Fibroblast of lung (primary cell): ENCODE data around the gene HAPLN3. TPM values are rescaled to one million over a fixed set of nuclear protein-coding genes. Genes with fewer than 3 reads are reported as not detected.
"Not testable (repeated sequence)": the region's sequence is repeated elsewhere in the genome, so short reads cannot be mapped to it uniquely, and the experiment has no call there.

Experiments used
- DNase-seq, 2 donors: peaks; one replicate each; pipeline versions ENCODE4 v3.0.0 to v3.0.0-alpha.2; 2010; ENCODE audit warnings: low read depth in 2 of 2
- H2AFZ ChIP-seq: 2 replicates; pipeline ENCODE4 v1.5.1; 2012; ENCODE audit warnings: low read length, control low read depth, inconsistent platforms
- H3K27ac ChIP-seq: 2 replicates; pipeline ENCODE4 v1.5.1; 2011; ENCODE audit warnings: low read length, control low read depth; ENCODE audit not compliant: insufficient read depth
- H3K27me3 ChIP-seq: 2 replicates; pipeline ENCODE4 v1.5.1; 2011; ENCODE audit warnings: mild to moderate bottlenecking, low read length; ENCODE audit not compliant: control insufficient read depth, insufficient read depth
- H3K36me3 ChIP-seq: 2 replicates; pipeline ENCODE4 v1.5.1; 2011; ENCODE audit warnings: low read length; ENCODE audit not compliant: control insufficient read depth, insufficient read depth
- H3K4me1 ChIP-seq: 2 replicates; pipeline ENCODE4 v1.5.1; 2011; ENCODE audit warnings: low read length; ENCODE audit not compliant: control insufficient read depth, insufficient read depth; ENCODE audit errors: extremely low read depth
- H3K4me2 ChIP-seq: 2 replicates; pipeline ENCODE4 v1.5.1; 2011; ENCODE audit warnings: low read length, control low read depth; ENCODE audit not compliant: insufficient read depth; ENCODE audit errors: extremely low read depth
- H3K4me3 ChIP-seq, 4 experiments: fragments of 200-600 bp in 1 of 4; sonication (generic) in 1 of 4; replicated peaks in 1 of 4; 2 replicates each; pipeline ENCODE4 v1.5.1; 2011 to 2016; ENCODE audit warnings: low read length in 4 of 4, low read depth in 3 of 4, mild to moderate bottlenecking in 3 of 4, control low read depth in 2 of 4, inconsistent platforms in 1 of 4, mixed read lengths in 1 of 4; ENCODE audit not compliant: insufficient read depth in 1 of 4; ENCODE audit errors: control extremely low read depth in 1 of 4
- H3K79me2 ChIP-seq: 2 replicates; pipeline ENCODE4 v1.5.1; 2012; ENCODE audit warnings: mild to moderate bottlenecking, low read length, inconsistent platforms; ENCODE audit not compliant: control insufficient read depth, insufficient read depth
- H3K9ac ChIP-seq: 2 replicates; pipeline ENCODE4 v1.5.1; 2011; ENCODE audit warnings: mild to moderate bottlenecking, low read length, control low read depth; ENCODE audit not compliant: insufficient read depth
- H3K9me3 ChIP-seq: 2 replicates; pipeline ENCODE4 v1.5.1; 2012; ENCODE audit warnings: low read depth, low read length; ENCODE audit not compliant: control insufficient read depth, insufficient read depth
- H4K20me1 ChIP-seq: 2 replicates; pipeline ENCODE4 v1.5.1; 2011; ENCODE audit warnings: low read length; ENCODE audit not compliant: control insufficient read depth, insufficient read depth; ENCODE audit errors: extremely low read depth
- EZH2 ChIP-seq: IDR thresholded peaks from 2 replicates; pipeline ENCODE4 v1.5.1; 2012; ENCODE audit warnings: low read length, control low read depth, mild to moderate bottlenecking; ENCODE audit errors: missing control alignments
- polyA plus RNA-seq, 2 donors: library from polyadenylated mRNA; depleted of rRNA in 1 of 2; stranded (reverse) in 1 of 2; unstranded in 1 of 2; fragments of >200 nt; gene quantifications; 2 replicates each; pipeline ENCODE4 v1.2.1, GENCODE V29; 2011 to 2012; ENCODE audit warnings: missing spikeins in 1 of 2
- total RNA-seq: library from RNA; depleted of rRNA; stranded (reverse); fragments of >200 nt; gene quantifications from 2 replicates; pipeline ENCODE4 v1.2.1, GENCODE V29; 2014
- TF ChIP-seq, protein P1 (sequence below), 2 donors: IDR thresholded peaks in 1 of 2; conservative IDR thresholded peaks in 1 of 2; 1 replicate in 1 of 2; 2 replicates in 1 of 2; pipeline ENCODE4 v1.5.1; 2011 to 2012; ENCODE audit warnings: low read length in 2 of 2, control low read depth in 1 of 2, inconsistent platforms in 1 of 2, low read depth in 1 of 2, mild to moderate bottlenecking in 1 of 2

HAPLN3 gene
- total and polyA plus RNA-seq, 2 donors (not counting 1 experiment from before 2014, with no cell fraction given): 3.1 to 4.3 TPM

DNA sequence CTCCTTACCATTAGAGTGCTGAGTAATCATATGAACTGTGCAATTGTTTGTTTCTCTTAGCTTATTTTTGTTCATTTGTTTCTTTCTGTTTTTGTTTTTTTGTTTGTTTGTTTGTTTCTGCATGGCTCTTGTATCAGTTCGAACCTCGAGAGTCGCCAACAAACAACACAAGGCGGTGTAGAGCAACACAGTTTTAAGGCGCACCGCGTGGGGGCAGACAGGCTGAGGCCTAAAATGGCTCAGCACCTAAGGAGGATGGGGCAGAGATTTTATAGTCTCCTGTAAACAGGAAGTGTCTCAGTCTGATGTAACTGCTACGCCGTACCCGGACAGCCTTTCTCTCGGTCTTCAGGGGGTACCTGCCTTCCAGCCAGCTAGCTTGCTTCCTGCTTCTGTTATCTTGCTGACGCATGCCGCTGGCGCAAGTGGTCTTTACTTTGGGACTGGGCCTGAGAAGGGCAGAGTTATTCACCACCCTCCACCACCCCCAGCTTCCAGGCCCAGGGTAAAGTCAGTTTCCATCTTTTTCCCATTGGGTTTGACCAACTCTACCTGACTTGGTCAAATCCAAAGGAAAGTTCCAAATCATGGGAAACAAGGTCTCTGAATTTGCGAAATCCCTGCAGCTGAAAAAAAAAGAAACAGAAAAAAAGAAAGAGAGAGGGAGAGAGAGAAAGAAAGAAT lies 43.6 kb upstream of the HAPLN3 start:
- Histone ChIP-seq H3K79me2 (no peaks in the 10 kb centered on the region), H3K36me3 (no peaks in the 10 kb centered on the region), H3K4me1 (no peaks in the 10 kb centered on the region), H3K27me3 (peaks cover 8% of the 10 kb centered on the region), H3K27ac (no peak overlapping the region), H2AFZ (no peak overlapping the region), H3K4me3 (no peak overlapping the region), H3K9me3 (no peaks in the 10 kb centered on the region), H3K4me2 (no peak overlapping the region), H3K9ac (no peak overlapping the region), H4K20me1 (no peaks in the 10 kb centered on the region)
- no peak for DNase-seq
- TF ChIP-seq, protein P1, sequence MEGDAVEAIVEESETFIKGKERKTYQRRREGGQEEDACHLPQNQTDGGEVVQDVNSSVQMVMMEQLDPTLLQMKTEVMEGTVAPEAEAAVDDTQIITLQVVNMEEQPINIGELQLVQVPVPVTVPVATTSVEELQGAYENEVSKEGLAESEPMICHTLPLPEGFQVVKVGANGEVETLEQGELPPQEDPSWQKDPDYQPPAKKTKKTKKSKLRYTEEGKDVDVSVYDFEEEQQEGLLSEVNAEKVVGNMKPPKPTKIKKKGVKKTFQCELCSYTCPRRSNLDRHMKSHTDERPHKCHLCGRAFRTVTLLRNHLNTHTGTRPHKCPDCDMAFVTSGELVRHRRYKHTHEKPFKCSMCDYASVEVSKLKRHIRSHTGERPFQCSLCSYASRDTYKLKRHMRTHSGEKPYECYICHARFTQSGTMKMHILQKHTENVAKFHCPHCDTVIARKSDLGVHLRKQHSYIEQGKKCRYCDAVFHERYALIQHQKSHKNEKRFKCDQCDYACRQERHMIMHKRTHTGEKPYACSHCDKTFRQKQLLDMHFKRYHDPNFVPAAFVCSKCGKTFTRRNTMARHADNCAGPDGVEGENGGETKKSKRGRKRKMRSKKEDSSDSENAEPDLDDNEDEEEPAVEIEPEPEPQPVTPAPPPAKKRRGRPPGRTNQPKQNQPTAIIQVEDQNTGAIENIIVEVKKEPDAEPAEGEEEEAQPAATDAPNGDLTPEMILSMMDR (conservative IDR thresholded peaks at IDR 0.05 in 1 of 2, IDR thresholded peaks at IDR 0.05 in 1 of 2; ENCODE audit: low read depth in 1 of 2, low read length in 2 of 2): no peak
- no peak for TF ChIP-seq EZH2

DNA sequence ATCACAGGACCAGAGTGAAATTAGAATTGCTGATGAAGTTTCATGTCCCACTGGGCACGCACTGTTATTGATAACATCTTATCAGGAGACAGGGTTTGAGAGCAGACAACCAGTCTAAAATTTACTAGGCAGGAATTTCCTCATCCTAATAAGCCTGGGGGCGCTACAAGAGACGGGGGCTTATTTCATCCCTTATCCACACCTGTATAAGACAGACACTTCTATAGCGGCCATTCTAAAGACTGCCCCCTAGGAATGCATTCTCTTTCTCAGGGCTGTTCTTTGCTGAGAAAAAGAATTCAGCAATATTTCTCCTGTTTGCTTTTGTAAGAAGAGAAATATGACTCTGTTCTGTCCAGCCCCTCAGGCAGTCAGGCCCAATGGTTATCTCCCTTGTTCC lies 39.1 kb upstream of the HAPLN3 start:
- not testable (repeated sequence) for H3K9ac ChIP-seq, H2AFZ ChIP-seq, DNase-seq, H3K79me2 ChIP-seq, H3K4me3 ChIP-seq, H3K27ac ChIP-seq, H4K20me1 ChIP-seq, H3K4me1 ChIP-seq, H3K9me3 ChIP-seq, H3K27me3 ChIP-seq, H3K4me2 ChIP-seq, H3K36me3 ChIP-seq

DNA sequence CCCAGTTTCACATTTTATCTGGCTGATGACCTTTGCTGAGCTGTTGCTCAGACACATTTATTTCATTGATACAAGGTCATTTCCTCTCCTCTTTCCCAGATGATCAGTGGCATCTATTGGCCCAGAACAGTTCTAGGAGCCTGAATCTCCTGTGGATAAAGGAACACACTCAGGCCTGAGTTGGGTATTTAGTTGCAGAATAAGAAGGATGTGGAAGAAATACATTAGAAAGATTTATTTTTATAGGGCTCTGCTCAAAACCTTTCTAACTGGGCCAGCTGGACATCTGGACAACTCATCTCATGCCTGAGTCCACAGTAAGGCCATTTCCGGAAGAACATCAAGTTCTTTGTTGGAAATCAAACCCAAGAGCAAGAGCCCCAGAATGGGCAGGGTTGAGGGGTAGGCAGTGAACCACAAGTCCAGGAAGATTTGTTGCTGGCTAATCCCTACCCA lies 37.6 kb upstream of the HAPLN3 start:
- Histone ChIP-seq H3K27ac (no peak overlapping the region), H3K9ac (no peak overlapping the region), H4K20me1 (no peaks in the 10 kb centered on the region), H3K9me3 (no peaks in the 10 kb centered on the region), H3K79me2 (no peaks in the 10 kb centered on the region), H3K4me3 (no peak overlapping the region), H3K36me3 (no peaks in the 10 kb centered on the region), H3K27me3 (peaks cover 8% of the 10 kb centered on the region), H3K4me1 (no peaks in the 10 kb centered on the region), H2AFZ (no peak overlapping the region), H3K4me2 (no peak overlapping the region)
- no peak for DNase-seq
- TF ChIP-seq EZH2: no peak
- TF ChIP-seq, protein P1 (conservative IDR thresholded peaks at IDR 0.05 in 1 of 2, IDR thresholded peaks at IDR 0.05 in 1 of 2; ENCODE audit: low read depth in 1 of 2, low read length in 2 of 2): no peak
